Neural progenitor cell (in vitro differentiated cells): ENCODE results near the gene PRAF2.

Source experiments
- CTCF ChIP-seq: fragments of 200-600 bp; sonication (generic); IDR thresholded peaks from 2 replicates; pipeline ENCODE4 v1.5.1; 2017; ENCODE audit warnings: antibody characterized with exemption, mild to moderate bottlenecking
- EZH2 ChIP-seq: fragments of 200-600 bp; sonication (generic); IDR thresholded peaks from 2 replicates; pipeline ENCODE4 v1.6.1; 2017; ENCODE audit warnings: antibody characterized with exemption, mild to moderate bottlenecking, moderate library complexity
- EZH2phosphoT487 ChIP-seq: fragments of 200-600 bp; sonication (generic); IDR thresholded peaks from 2 replicates; pipeline ENCODE4 v1.6.1; 2017; ENCODE audit warnings: antibody characterized with exemption

- no peak for TF ChIP-seq CTCF
- TF ChIP-seq EZH2 = no peak
- no peak for TF ChIP-seq EZH2phosphoT487
Measured at GRCh38 chrX:49079489-49080428, 6.0 kb upstream of the PRAF2 start, which contains the start of gene WDR45.
